Measurements from ENCODE around the gene KIAA1671. TPM values are rescaled to one million over a fixed set of nuclear protein-coding genes. Genes with fewer than 3 reads are reported as not detected.

The KIAA1671 gene
- total RNA-seq, 1 donor from 2014 or later, result 28.5 TPM

GRCh38 chr22:24947383-24947782 is 5.1 kb upstream of the KIAA1671 start:
- no peaks in the 10 kb centered on the region for H3K9me3 Mint-ChIP-seq (ENCODE audit: low read depth)
- no peaks in the 10 kb centered on the region for H3K36me3 Mint-ChIP-seq (ENCODE audit: low read depth)
- TF ChIP-seq CTCF (IDR thresholded peaks at IDR 0.05), result no peak
- no peak for DNase-seq (ENCODE audit: low spot score)
- H3K27ac Mint-ChIP-seq (ENCODE audit: unreplicated experiment), result no peak overlapping the region
- peaks cover 18% of the 10 kb centered on the region for H3K27me3 Mint-ChIP-seq (ENCODE audit: low read depth)
- peaks cover 9% of the 10 kb centered on the region for H3K4me1 Mint-ChIP-seq (ENCODE audit: low read depth)
- H3K4me3 Mint-ChIP-seq (ENCODE audit: unreplicated experiment), result no peak overlapping the region

- H3K27me3 Mint-ChIP-seq (ENCODE audit: low read depth), result peaks cover 18% of the 10 kb centered on the region
- peaks cover 9% of the 10 kb centered on the region for H3K4me1 Mint-ChIP-seq (ENCODE audit: low read depth)
- no peak overlapping the region for H3K27ac Mint-ChIP-seq (ENCODE audit: unreplicated experiment)
- H3K9me3 Mint-ChIP-seq (ENCODE audit: low read depth), result no peaks in the 10 kb centered on the region
- no peak overlapping the region for H3K4me3 Mint-ChIP-seq (ENCODE audit: unreplicated experiment)
- DNase-seq (ENCODE audit: low spot score), result no peak
- no peaks in the 10 kb centered on the region for H3K36me3 Mint-ChIP-seq (ENCODE audit: low read depth)
- no peak for TF ChIP-seq CTCF (IDR thresholded peaks at IDR 0.05)
Observed at GRCh38 chr22:24947881-24948280, 4.6 kb upstream of the KIAA1671 start.

GRCh38 chr22:24948356-24949202 is 3.9 kb upstream of the KIAA1671 start:
- Mint-ChIP-seq H3K27ac (ENCODE audit: unreplicated experiment) (no peak overlapping the region), H3K27me3 (ENCODE audit: low read depth) (peaks cover 18% of the 10 kb centered on the region), H3K9me3 (ENCODE audit: low read depth) (no peaks in the 10 kb centered on the region), H3K4me1 (ENCODE audit: low read depth) (peaks cover 14% of the 10 kb centered on the region), H3K4me3 (ENCODE audit: unreplicated experiment) (no peak overlapping the region), H3K36me3 (ENCODE audit: low read depth) (no peaks in the 10 kb centered on the region)
- no peak for TF ChIP-seq CTCF (IDR thresholded peaks at IDR 0.05)
- no peak for DNase-seq (ENCODE audit: low spot score)

- peak overlapping the region; percentile 52 for H3K4me3 Mint-ChIP-seq (ENCODE audit: unreplicated experiment)
- no peak for DNase-seq (ENCODE audit: low spot score)
- no peak for TF ChIP-seq CTCF (IDR thresholded peaks at IDR 0.05)
- no peaks in the 10 kb centered on the region for H3K36me3 Mint-ChIP-seq (ENCODE audit: low read depth)
- peak overlapping the region; percentile 37 for H3K27ac Mint-ChIP-seq (ENCODE audit: unreplicated experiment)
- H3K9me3 Mint-ChIP-seq (ENCODE audit: low read depth), result no peaks in the 10 kb centered on the region
- peaks cover 12% of the 10 kb centered on the region for H3K27me3 Mint-ChIP-seq (ENCODE audit: low read depth)
- H3K4me1 Mint-ChIP-seq (ENCODE audit: low read depth), result peaks cover 28% of the 10 kb centered on the region
Observed at GRCh38 chr22:24950272-24950902, 2.1 kb upstream of the KIAA1671 start.

- H3K27me3 Mint-ChIP-seq (ENCODE audit: low read depth), result peaks cover 2% of the 10 kb centered on the region
- H3K36me3 Mint-ChIP-seq (ENCODE audit: low read depth), result no peaks in the 10 kb centered on the region
- no peaks in the 10 kb centered on the region for H3K9me3 Mint-ChIP-seq (ENCODE audit: low read depth)
- peak overlapping the region; percentile 94 for H3K4me3 Mint-ChIP-seq (ENCODE audit: unreplicated experiment)
- no peak for TF ChIP-seq CTCF (IDR thresholded peaks at IDR 0.05)
- peaks cover 29% of the 10 kb centered on the region for H3K4me1 Mint-ChIP-seq (ENCODE audit: low read depth)
- peak overlapping the region; percentile 95 for H3K27ac Mint-ChIP-seq (ENCODE audit: unreplicated experiment)
- no peak for DNase-seq (ENCODE audit: low spot score)
Observed at GRCh38 chr22:24952837-24953383, 394 bp downstream of the KIAA1671 start.
